ENCODE results near the gene ZFR2. TPM values are rescaled to one million over a fixed set of nuclear protein-coding genes. Genes with fewer than 3 reads are reported as not detected.

The ZFR2 gene
- total RNA-seq, 4 donors from 2014 or later = not detected

GRCh38 chr19:3840804-3841203 lies 28.0 kb downstream of the ZFR2 start:
- H3K4me3 ChIP-seq = no peak overlapping the region
- no peaks in the 10 kb centered on the region for H3K9me3 ChIP-seq
- no peak for DNase-seq
- in situ Hi-C loops (cut with MboI; ENCODE audit: low sequenced_read_pairs in 4 of 4) (no loop called here), intact Hi-C loops (cut with DNase I; ENCODE audit: low total_unique reads) (no loop called here)
- no peak for TF ChIP-seq POLR2A (IDR thresholded peaks at IDR 0.05)
- H3K27ac ChIP-seq = no peak overlapping the region
- H3K4me1 ChIP-seq = no peaks in the 10 kb centered on the region
- no peaks in the 10 kb centered on the region for H3K36me3 ChIP-seq
- ATAC-seq = no peak
- peaks cover 0 to 19% (median 4%) of the 10 kb centered on the region in 3 donors for H3K27me3 ChIP-seq

- Histone ChIP-seq H3K27ac (no peak overlapping the region), H3K9me3 (no peaks in the 10 kb centered on the region), H3K36me3 (no peaks in the 10 kb centered on the region), H3K4me1 (no peaks in the 10 kb centered on the region), H3K27me3 (peaks cover 0 to 21% (median 4%) of the 10 kb centered on the region in 3 donors), H3K4me3 (no peak overlapping the region)
- no peak for TF ChIP-seq CTCF (IDR thresholded peaks at IDR 0.05 in 4 of 5, conservative IDR thresholded peaks at IDR 0.05 in 1 of 5)
- TF ChIP-seq POLR2A (IDR thresholded peaks at IDR 0.05) = no peak
- no peak for ATAC-seq
- intact Hi-C loops (cut with DNase I; ENCODE audit: low total_unique reads) = no loop called here
- DNase-seq = no peak
- in situ Hi-C loops (cut with MboI; ENCODE audit: low sequenced_read_pairs in 4 of 4) = no loop called here
Observed at GRCh38 chr19:3839941-3840340, 28.9 kb downstream of the ZFR2 start.

GRCh38 chr19:3838661-3839060 lies 30.2 kb downstream of the ZFR2 start:
- Histone ChIP-seq H3K4me3 (no peak overlapping the region), H3K9me3 (no peaks in the 10 kb centered on the region), H3K27me3 (peaks cover 5 to 32% (median 9%) of the 10 kb centered on the region in 3 donors), H3K36me3 (no peaks in the 10 kb centered on the region), H3K27ac (no peak overlapping the region), H3K4me1 (no peaks in the 10 kb centered on the region)
- TF ChIP-seq CTCF (IDR thresholded peaks at IDR 0.05 in 4 of 5, conservative IDR thresholded peaks at IDR 0.05 in 1 of 5) = no peak
- TF ChIP-seq POLR2A (IDR thresholded peaks at IDR 0.05) = no peak
- in situ Hi-C loops (cut with MboI; ENCODE audit: low sequenced_read_pairs in 4 of 4) = no loop called here
- intact Hi-C loops (cut with DNase I; ENCODE audit: low total_unique reads) = no loop called here
- DNase-seq (no peak), ATAC-seq (no peak)

GRCh38 chr19:3837922-3838321 lies 30.9 kb downstream of the ZFR2 start:
- TF ChIP-seq POLR2A (IDR thresholded peaks at IDR 0.05) (no peak), CTCF (IDR thresholded peaks at IDR 0.05 in 4 of 5, conservative IDR thresholded peaks at IDR 0.05 in 1 of 5) (no peak)
- H3K27ac ChIP-seq = no peak overlapping the region
- no peaks in the 10 kb centered on the region for H3K9me3 ChIP-seq
- no peak overlapping the region for H3K4me3 ChIP-seq
- intact Hi-C loops (cut with DNase I; ENCODE audit: low total_unique reads) (no loop called here), in situ Hi-C loops (cut with MboI; ENCODE audit: low sequenced_read_pairs in 4 of 4) (no loop called here)
- H3K27me3 ChIP-seq = peaks cover 9 to 33% (median 9%) of the 10 kb centered on the region in 3 donors
- H3K36me3 ChIP-seq = no peaks in the 10 kb centered on the region
- ATAC-seq (no peak), DNase-seq (no peak)
- no peaks in the 10 kb centered on the region for H3K4me1 ChIP-seq

- Histone ChIP-seq H3K9me3 (no peaks in the 10 kb centered on the region), H3K27me3 (peaks cover 9 to 33% (median 13%) of the 10 kb centered on the region in 3 donors), H3K27ac (no peak overlapping the region), H3K4me3 (no peak overlapping the region), H3K36me3 (no peaks in the 10 kb centered on the region), H3K4me1 (no peaks in the 10 kb centered on the region)
- intact Hi-C loops (cut with DNase I; ENCODE audit: low total_unique reads) = no loop called here
- in situ Hi-C loops (cut with MboI; ENCODE audit: low sequenced_read_pairs in 4 of 4) = no loop called here
- no peak for ATAC-seq
- DNase-seq = no peak
- TF ChIP-seq CTCF (IDR thresholded peaks at IDR 0.05 in 4 of 5, conservative IDR thresholded peaks at IDR 0.05 in 1 of 5) = no peak
- TF ChIP-seq POLR2A (IDR thresholded peaks at IDR 0.05) = no peak
Observed at GRCh38 chr19:3837332-3837731, 31.5 kb downstream of the ZFR2 start.
